Measurements from ENCODE around the gene YY1. TPM values are rescaled to one million over a fixed set of nuclear protein-coding genes. Genes with fewer than 3 reads are reported as not detected.

YY1 gene
- total and polyA plus RNA-seq, 9 of the 15 experiments (the other 6 are each of a cell fraction or from before 2014, with no cell fraction given), result 20.8 to 74.2 (median 46.7) TPM

- TF ChIP-seq ZNF589 (CRISPR knock-in tag; IDR thresholded peaks at IDR 0.05; ENCODE audit: low read depth) (peak; percentile 73; the same call in 1 of the 2 replicates), GTF2A2 (tag; IDR thresholded peaks at IDR 0.05) (no peak), HCFC1 (IDR thresholded peaks at IDR 0.05; ENCODE audit: low read depth, low read length) (peak; percentile 31; the same call in 1 of the 2 replicates), ARID4B (CRISPR knock-in tag; IDR thresholded peaks at IDR 0.05) (0 out of 2 replicates have a peak, but pooled peaks have one; percentile 30), NONO (IDR thresholded peaks at IDR 0.05; ENCODE audit: low read depth in 2 of 2, low read length in 1 of 2) (0 out of 4 replicates have a peak, but pooled peaks of 1 of the 2 experiments have one; percentile 60), ZNF197 (CRISPR knock-in tag; IDR thresholded peaks at IDR 0.05; ENCODE audit: low read depth) (0 out of 2 replicates have a peak, but pooled peaks have one; percentile 35)
These were observed 1.1 kb downstream of the YY1 start (continued) for GRCh38 chr14:100239840-100240667.
